BE2C (cell line): ENCODE data around the gene CSE1L.

Experiments
- DNase-seq: peaks from one replicate; pipeline ENCODE4 v3.0.0-alpha.2; 2020
- H3K27me3 ChIP-seq: fragments of 250-450 bp; sonication (Bioruptor Pico); 2 replicates; pipeline ENCODE4 v1.5.1; 2020; ENCODE audit warnings: mild to moderate bottlenecking
- H3K36me3 ChIP-seq: fragments of 250-450 bp; sonication (Bioruptor Pico); 2 replicates; pipeline ENCODE4 v1.5.1; 2020; ENCODE audit warnings: mild to moderate bottlenecking
- H3K4me1 ChIP-seq: fragments of 250-450 bp; sonication (Bioruptor Pico); 2 replicates; pipeline ENCODE4 v1.5.1; 2020
- H3K4me3 ChIP-seq: 2 replicates; pipeline ENCODE4 v1.5.1; 2011; ENCODE audit warnings: low read depth, low read length
- H3K9me3 ChIP-seq: fragments of 250-450 bp; sonication (Bioruptor Pico); 2 replicates; pipeline ENCODE4 v1.5.1; 2020
- TF ChIP-seq, protein P1 (sequence below): IDR thresholded peaks from 2 replicates; pipeline ENCODE4 v1.5.1; 2012; ENCODE audit warnings: mild to moderate bottlenecking, low read depth, low read length

The CSE1L gene

DNA sequence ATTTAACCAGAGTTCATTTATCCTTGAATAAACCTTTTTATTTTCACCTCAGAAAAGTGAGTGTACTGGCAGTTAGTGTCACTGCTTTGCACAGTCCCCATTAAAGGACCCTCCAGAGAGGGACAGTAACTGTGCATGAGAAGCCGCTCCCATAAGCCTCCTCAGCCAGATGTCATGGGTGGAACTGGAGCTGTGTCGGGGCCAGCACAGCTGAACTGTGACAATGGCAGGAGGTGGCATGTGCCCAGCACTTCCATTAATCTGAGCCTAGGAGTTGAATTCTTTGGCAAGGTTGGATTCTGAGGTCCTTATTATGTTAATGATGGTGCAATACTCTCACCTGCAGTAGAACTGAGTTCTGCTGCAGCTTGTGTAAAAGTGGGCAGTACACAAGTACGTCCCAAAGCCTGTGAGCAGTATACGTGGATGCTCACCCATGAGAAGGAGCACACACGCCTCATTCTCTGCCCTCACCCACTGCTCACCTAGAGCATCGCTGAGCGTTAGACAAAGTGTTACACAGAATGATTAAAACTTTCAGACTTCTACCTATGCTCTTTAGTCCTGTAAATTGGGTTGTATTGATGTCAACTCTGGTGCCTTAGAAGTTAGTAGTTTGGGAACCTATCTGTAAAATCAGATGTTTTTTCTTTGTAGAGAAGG is 11.9 kb upstream of the CSE1L start:
- Histone ChIP-seq H3K36me3 (peaks cover 32% of the 10 kb centered on the region), H3K27me3 (no peaks in the 10 kb centered on the region), H3K4me1 (no peaks in the 10 kb centered on the region), H3K9me3 (no peaks in the 10 kb centered on the region), H3K4me3 (no peak overlapping the region)
- DNase-seq = no peak
- TF ChIP-seq, protein P1, sequence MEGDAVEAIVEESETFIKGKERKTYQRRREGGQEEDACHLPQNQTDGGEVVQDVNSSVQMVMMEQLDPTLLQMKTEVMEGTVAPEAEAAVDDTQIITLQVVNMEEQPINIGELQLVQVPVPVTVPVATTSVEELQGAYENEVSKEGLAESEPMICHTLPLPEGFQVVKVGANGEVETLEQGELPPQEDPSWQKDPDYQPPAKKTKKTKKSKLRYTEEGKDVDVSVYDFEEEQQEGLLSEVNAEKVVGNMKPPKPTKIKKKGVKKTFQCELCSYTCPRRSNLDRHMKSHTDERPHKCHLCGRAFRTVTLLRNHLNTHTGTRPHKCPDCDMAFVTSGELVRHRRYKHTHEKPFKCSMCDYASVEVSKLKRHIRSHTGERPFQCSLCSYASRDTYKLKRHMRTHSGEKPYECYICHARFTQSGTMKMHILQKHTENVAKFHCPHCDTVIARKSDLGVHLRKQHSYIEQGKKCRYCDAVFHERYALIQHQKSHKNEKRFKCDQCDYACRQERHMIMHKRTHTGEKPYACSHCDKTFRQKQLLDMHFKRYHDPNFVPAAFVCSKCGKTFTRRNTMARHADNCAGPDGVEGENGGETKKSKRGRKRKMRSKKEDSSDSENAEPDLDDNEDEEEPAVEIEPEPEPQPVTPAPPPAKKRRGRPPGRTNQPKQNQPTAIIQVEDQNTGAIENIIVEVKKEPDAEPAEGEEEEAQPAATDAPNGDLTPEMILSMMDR = no peak

DNA sequence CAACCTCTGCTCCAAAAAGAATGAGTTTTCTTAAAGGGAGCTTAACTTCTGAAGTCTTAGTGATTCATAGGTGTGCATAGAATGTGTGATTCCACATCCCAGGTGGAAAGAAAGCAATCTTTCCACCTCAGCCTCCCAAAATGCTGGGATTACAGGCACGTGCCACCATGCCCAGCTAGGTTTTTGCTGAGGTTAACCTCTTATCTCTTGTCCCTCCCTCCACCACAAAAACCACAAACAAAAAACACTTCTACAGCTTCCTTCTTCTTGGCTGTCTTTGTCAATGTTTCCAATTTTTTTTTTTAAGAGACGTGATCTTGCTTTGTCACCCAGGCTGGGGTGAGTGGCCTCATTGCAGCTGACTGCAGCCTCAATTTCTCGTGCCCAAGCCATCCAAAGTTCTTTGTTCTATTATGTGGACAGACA is 8.1 kb upstream of the CSE1L start:
- no peak overlapping the region for H3K4me3 ChIP-seq
- H3K27me3 ChIP-seq = no peaks in the 10 kb centered on the region
- TF ChIP-seq, protein P1 = no peak
- no peaks in the 10 kb centered on the region for H3K4me1 ChIP-seq
- peaks cover 14% of the 10 kb centered on the region for H3K36me3 ChIP-seq
- no peaks in the 10 kb centered on the region for H3K9me3 ChIP-seq
- no peak for DNase-seq

DNA sequence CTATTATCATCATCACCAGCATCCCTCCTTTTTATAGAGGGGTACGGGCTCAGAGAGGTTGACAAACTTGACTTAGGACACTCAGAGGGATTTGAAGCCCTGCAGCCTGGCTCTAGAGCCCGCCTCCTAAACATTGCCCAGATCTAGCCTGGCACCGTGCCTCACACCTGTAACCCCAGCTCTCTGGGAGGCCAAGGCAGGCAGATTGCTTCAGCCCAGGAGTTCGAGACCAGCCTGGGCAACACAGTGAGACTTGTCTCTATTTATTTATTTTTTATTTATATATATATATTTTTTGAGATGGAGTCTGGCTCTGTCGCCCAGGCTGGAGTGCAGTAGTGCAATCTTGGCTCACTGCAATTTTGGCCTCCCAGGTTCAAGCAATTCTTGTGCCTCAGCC is 6.3 kb upstream of the CSE1L start:
- no peak for DNase-seq
- Histone ChIP-seq H3K36me3 (peaks cover 7% of the 10 kb centered on the region), H3K27me3 (no peaks in the 10 kb centered on the region), H3K4me3 (no peak overlapping the region), H3K9me3 (no peaks in the 10 kb centered on the region), H3K4me1 (no peaks in the 10 kb centered on the region)
- TF ChIP-seq, protein P1 = no peak

DNA sequence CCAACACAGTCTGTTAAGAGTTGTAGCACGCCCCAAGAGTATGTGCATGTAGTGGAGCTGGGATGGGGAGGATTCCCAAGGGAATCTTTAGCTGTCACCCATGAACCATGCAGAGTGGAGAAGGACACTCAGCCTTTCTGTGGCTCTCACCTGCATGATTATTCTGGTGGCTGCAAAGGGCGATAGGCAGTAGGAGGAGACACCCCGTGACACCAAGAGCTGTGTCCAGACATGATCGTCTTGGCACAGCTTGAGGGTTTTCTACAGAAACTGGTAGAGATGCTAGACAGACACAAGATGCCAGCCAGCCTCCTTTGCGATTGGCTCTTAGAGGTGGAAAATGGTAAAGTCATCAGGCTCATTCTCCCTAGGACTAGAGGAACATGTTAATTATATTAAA is 3.1 kb upstream of the CSE1L start:
- Histone ChIP-seq H3K4me3 (no peak overlapping the region), H3K4me1 (no peaks in the 10 kb centered on the region), H3K9me3 (no peaks in the 10 kb centered on the region), H3K36me3 (peaks cover 6% of the 10 kb centered on the region), H3K27me3 (no peaks in the 10 kb centered on the region)
- no peak for DNase-seq
- TF ChIP-seq, protein P1 = no peak

DNA sequence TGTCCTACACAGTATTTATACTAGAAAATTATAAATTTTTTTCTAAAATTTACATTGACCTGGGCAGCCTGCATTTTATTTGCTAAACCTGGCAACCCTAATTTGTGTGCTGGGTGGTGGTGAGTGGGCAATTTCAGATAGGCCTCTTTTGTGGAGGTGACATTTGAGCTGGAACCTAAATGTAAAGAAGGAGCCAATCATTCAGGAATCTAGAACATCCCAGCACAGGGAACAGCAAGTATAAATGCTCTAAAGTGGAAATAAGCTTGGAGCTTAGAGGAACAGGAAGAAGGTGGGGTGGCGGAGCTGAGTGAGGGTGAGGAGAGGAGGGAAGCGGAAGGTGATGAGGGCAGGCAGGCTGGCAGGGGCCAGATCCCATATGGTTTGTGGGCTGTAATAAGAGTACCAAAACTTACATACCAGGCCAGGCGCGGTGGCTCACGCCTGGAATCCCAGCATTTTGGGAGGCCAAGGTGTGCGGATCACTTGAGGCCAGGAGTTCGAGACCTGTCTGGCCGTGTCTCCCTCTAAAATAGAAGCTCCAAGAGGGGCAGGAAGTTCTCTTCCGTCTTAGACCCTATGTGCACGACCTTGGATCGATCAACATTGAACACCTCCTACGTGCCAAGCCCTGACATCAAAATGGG is 549 bp upstream of the CSE1L start:
- H3K4me1 ChIP-seq = peaks cover 2% of the 10 kb centered on the region; the same call in 1 of the 2 replicates
- no peak for DNase-seq
- peaks cover 25% of the 10 kb centered on the region for H3K36me3 ChIP-seq
- peak overlapping the region; percentile 94 for H3K4me3 ChIP-seq
- H3K9me3 ChIP-seq = no peaks in the 10 kb centered on the region
- H3K27me3 ChIP-seq = no peaks in the 10 kb centered on the region
- TF ChIP-seq, protein P1 = no peak

DNA sequence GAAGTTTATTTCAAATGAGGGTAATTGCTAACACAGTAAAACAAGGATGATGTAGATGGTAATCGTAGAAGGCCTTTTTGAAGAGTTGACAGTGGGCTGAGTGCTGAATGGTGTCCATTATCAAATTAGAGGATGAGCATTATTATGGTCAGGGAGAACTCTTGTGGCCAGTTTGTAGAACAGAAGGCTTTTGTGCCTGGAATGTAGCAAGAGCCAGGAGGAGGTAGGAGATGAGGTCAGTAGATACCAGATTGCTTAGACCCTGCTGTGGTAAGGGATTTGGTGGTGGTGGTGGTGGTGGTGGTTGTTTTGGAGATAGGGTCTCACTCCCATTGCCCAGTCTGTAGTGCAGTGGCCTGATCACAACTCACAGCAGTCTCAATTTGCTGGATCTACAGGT is 6.2 kb downstream of the CSE1L start:
- TF ChIP-seq, protein P1 = no peak
- Histone ChIP-seq H3K36me3 (peaks cover 70% of the 10 kb centered on the region), H3K4me1 (peaks cover 5% of the 10 kb centered on the region), H3K4me3 (no peak overlapping the region), H3K27me3 (no peaks in the 10 kb centered on the region), H3K9me3 (no peaks in the 10 kb centered on the region)
- DNase-seq = no peak
